Astrocyte (in vitro differentiated cells and primary cell): ENCODE results near the gene ATG101.
A peak's percentile ranks its signal among the peaks of the same experiment; 100 is the strongest.

ENCODE experiments used
- CTCF ChIP-seq: IDR thresholded peaks from 2 replicates; pipeline ENCODE4 v1.5.1; 2011; ENCODE audit warnings: low read depth, mild to moderate bottlenecking, inconsistent platforms, low read length, moderate library complexity; ENCODE audit not compliant: insufficient read depth
- EZH2 ChIP-seq: IDR thresholded peaks from 2 replicates; pipeline ENCODE4 v1.6.1; 2012; ENCODE audit warnings: mild to moderate bottlenecking, low read length, inconsistent platforms; ENCODE audit not compliant: insufficient read depth

- peak; percentile 90 for TF ChIP-seq CTCF
- TF ChIP-seq EZH2, result no peak
Observed at GRCh38 chr12:52082988-52083637, 13.3 kb downstream of the ATG101 start.
